GM21723 (cell line): ENCODE data around the gene ZFP36L1.

Experiments
- ATAC-seq: cut with Tn5 transposase; IDR thresholded peaks from one replicate; pipeline ENCODE4 v1.9.1; 2021; ENCODE audit warnings: mild to moderate bottlenecking, moderate library complexity; ENCODE audit not compliant: unreplicated experiment

The ZFP36L1 gene

DNA sequence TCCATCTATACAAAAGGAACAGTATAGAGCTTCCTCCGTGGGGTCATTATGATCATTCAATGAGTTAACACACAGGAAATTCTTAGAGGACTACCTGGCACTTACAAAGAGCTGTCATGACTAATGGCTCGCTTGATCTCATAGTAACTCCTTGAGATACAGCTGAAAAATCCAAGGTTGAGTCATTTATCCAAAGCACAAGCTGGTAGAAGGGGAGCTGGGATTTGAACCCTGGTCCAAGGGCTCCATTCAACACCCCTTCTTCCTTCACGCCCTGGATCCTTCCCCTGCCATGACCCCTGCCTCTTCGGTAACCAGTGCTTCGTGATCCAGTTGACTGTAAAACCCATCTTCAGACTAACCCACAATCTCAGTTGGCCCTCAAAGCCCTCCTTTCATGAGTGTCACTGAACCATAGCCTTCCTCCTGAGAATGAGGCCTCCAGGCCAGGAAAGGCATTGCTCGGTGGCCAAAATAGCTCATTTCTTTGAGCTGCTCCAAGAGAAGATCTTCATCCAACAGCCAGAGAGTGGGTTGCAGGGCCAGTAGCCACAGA lies 7.8 kb downstream of the ZFP36L1 start:
- ATAC-seq = no peak

DNA sequence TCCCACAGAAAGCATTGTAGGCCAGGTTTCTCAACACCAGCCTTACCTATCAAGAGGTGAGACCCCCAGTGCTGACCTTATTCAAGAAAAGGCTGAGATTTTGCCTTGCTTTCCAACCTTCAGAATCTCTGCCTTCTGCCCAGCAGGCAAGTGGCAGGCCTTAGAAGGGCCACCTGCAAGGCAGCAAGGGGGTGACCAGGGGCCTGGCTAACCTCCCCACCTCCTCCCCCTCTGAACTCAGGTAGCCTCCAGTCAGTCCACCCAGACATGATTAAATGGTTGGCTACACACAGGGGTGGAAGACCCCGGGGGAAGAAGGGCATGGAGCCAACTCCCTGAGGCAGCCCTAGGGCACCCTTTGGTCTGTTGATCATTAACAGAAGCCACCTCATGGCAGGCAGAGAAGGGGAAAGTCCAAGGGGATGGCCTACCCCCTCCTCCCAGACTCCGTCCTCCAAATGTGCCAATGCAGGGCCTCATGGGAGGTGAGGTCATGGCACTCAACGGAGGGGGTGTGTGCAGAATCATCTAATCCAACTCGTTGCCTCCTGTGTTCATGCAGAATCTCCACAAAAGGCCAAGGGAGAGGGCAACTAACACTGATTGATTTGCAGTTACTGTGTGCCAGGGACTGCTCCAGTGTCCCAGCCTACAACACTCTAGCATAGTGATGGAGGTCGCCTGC lies 8.5 kb downstream of the ZFP36L1 start:
- ATAC-seq = no peak

DNA sequence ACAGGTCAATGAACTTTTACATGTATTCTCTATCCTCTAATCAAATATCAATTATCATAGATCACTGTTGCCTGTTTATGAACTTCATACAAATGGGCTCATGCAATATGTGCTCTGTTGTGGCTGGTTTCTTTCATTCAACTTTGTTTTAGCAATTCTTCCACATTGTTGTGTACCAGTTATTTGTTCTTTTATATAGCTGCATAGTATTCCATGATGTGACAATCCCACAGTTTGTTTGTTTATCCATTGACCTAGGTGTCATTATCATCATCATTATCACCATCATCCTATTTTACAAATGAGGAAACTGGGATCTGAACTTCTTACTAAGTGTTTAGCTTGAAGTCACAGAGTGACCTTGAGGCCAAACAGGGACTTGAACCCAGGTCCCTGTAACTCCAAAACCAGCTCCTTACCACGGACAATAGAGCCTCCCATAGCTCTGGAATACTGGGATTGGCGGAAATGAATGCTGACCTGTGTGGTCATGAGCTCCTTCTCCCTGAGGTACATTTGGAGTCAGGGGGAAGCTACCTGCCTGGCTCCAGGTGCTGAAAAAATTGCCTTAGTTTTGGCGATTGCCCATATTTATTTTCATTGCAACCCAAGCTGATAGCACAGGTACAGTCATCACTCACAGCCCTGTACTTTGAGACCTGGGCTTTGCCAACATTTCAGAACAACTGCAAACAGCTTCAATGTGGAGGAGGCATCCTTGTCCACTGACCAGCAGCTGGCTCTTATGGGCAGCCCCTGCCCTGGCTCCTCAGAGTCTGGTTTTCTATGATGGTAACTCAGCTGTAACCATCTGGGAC lies 9.2 kb downstream of the ZFP36L1 start:
- ATAC-seq = no peak

DNA sequence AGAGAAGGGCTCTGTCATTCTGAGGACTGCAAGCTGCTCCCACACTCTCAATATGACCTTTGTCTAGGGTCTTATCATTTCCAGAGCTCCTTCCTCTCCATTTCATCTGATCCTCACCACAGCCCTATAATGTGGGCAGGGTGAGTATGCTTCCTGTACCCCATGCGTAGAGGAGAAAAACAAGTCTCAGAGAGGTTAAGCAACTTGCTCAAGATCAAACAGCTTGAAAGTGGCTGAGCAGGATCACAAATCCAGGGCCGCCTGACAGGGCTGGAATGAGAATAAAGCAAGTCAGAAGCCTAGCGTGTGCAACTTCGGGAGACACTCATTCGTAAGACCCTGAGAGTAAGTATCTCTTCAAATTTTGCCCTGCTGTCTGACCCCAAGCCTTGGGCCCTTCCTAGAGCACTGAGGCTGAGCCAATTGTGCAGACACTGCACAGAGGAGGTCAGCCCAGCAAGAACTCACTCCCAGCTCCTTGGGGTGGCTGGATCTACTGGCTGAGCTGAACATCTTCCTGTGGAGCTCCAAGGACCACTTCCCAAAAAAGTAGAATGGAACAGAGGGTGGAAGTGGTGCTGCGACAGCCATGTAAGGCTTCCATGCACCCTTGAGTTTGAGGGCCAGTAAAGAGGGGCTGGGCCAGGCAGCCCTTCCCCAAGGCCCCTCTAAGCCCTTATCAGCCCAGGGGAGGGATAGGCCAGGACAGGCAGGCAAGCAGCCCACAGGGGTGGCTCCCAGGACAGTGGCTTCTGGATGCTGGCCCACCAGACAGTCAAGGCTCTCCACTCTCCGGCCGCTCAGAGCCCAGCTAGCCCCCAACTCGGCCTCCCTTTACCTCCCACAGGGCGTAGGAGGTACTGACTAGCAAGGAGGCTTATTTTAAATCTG lies 10.5 kb downstream of the ZFP36L1 start:
- ATAC-seq = no peak

DNA sequence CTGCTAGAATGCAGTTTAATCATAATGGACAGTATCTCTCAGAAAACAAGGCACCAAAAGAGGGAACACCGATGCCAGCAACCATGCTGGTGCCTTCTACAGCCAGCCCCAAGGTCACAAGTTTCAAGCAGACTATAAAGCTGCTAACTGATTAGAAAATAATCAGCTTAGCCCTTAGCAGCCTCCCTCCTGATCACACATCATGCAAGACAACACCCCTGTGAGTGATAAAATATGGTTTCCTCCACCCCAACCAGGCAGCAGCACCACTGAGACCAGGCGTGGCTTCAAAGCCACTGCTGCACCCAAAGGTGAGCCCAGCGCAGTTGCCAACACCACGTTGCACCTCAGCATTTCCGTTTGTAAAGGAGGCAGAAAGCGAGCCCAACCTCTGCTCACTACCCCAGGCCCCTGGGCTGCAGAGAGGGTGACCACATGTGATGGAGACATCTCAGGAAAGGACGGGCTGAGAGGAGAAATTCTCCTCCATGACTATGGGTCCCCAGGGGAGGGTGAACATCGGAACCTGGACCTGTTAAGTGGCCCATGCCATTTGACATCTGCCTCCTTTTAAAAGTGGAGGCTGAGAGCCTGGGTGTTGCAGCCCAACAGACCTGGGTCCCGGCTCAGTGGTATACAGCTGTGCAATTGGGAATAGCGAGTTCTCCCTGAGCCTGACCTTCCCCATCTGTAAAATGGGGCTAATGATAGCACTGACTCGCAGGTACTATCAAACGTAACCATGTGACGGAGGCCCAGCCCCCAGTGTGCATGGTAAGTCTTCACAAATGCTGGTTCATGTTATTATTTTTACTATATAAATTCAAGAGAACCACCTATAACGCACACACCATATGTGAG lies 11.5 kb downstream of the ZFP36L1 start:
- no peak for ATAC-seq

DNA sequence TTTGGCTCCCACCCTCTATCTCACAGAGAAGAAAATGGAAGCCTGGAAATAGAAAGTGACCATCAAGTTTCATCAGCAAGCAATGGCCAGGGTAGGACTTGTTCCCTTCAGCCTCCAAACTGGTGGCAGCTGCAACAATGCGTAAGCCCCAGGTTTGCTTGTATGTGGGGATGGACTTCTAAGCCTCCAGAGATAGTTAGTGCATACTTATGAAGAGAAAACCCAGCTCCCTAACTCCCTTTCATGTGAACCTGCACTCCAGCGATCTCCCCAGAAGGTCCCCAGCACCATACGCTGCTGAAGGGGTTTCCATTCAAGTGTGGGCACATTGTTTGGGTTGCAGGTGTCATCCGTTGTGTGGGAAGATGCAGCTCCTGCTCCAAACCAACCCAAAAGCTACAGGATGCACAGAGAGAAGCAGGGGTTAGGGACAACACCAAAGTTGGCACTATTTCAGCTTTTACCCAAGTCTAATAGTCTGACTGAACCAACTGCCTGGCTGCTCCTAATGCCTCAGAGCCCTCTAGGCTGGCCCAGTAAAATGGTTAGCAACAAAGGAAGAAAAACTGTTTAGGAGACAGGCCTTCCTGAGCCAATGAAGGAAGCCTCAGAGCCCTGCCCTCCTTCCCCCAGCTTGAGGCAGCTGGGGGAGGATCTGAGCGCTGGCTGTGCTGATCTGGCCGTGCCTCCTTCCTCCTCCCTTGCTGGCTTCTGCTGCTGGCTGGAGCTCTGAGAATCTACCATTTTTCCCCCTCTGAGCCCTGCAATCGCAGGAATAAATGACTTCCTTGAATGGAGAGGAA lies 12.3 kb downstream of the ZFP36L1 start:
- ATAC-seq = no peak

DNA sequence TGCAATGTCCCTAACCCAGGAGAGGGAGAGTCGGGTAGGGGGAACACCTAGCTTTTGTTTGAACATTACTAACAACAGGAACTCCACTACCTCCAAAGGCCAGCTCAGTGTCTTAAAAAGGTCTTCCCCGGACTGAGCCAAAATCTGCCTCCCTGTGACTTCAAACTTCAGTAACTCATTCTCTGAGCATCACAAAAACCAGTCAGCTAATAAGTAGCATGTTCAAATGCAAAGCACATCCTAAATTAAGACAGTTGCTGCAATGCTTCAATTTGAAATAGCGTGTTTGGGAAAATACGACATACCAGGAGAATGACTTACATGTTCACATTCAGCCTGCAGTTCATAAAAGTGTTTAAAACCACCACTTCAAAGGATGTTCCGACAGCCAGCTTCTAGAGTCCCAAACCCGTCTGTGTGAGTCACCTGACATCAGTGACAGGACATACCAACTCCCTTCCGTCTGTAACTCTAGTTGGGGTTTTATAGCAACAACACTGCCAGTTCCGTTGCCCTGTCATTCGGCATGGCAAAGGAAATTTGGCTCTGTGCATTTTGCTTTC lies 13.0 kb downstream of the ZFP36L1 start:
- no peak for ATAC-seq

DNA sequence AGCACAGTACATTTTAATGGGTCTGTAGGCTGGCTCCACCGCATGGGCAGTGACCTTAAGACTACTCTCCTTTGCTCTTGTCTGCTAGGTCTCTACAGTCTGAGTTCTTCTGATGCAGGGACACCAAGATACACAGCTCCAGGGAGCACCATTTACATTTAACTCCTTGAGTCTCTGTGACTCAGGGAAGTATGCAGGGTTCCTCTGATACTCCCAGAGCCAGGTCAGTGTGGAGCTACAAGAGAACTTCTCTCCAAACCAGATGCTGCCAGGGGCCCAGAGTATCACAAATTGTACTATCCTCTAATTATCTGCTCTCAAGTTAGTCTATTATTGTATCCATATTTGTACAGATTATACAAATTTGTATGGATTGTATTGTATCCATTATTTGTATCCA lies 15.2 kb downstream of the ZFP36L1 start:
- ATAC-seq = no peak

DNA sequence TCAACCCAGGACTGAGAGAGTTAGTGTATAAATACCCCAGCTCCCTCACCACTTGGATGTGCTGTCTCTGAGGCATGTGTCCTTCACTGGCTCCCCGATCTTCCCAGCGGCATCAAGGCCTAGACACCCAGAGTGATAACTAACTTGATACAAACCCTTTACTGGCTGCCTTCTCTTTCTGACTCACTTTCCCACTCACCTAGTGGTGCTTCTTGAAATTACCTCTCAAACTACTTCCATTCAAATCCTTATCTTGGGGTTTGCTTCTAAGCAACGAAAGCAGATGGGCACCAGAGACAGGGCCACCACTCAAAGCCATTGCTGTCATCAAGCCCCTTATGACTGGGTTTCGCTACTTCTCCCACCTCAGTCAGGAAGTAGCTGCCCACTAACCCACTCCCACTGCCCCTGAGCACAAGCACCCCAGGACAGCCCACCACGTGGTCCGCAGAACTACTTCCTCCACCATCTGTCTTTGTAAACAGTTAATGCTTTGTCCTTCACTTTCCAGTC lies 17.2 kb downstream of the ZFP36L1 start:
- no peak for ATAC-seq

DNA sequence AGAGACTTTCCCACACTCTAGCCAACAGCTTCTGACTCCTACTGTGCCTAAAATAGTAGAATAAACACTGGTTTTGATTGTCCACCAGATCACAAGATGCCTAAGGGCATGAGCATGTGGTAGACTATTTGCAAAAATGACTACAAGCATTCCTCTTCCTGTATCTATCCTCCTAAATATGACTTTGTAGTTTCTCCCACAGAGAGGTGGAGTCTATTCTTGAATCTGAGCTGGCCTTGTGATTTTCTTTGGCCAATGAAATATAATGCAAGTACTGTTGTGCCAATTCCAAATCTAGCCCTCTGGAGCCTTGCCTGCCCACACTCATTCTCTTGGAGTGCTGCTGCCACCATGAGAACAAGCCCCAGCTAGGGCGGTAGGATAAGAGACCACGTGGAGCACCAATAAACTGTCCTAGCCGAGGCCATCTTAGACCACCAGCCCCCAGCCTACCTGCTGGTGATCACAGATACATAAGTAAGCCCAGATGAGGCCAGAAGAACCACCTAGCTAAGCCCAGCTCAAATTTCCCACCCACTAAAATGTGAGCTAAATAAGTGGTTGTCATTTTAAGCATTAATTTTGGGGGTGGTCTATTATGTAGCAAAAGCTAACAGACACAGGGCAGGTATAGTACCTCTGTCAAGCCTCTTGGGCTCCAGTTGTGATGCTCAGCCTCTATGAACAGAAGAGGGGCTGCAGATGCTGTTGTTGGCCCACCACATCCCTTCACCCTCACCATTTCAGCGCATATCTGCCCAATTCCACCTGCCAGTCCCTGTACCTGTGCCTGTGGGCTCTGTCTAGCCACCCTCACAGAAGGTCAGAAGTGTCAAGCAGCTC lies 17.9 kb downstream of the ZFP36L1 start:
- ATAC-seq = no peak

DNA sequence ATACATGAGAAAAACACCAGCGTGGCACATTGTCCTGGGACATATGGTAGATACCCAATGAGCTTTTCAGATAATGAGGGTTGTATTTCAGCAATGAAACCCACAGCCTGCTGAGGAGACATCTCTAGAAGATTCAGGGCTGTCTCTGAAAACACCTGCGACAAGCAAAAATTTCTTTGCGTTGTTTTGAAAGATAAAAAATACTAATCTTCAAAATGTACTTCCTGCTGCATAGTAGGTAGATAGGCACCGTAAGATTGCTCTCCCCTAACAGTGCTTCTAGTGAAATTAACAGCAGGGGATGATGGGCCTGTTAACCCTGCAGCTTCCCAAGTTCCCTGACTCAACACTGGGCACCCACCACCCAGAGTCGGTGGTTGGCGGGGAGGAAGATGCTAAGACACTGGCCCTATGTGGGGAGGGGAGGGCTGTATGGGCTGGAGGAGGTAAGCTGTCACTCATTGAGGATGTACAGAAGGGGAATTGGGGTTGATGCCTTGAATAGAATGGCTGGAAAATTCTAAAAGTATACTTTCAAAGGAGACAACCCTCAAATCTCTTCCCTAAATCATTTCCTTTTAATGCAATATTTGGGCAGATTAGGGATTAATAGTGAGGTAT lies 20.0 kb downstream of the ZFP36L1 start:
- ATAC-seq = no peak

DNA sequence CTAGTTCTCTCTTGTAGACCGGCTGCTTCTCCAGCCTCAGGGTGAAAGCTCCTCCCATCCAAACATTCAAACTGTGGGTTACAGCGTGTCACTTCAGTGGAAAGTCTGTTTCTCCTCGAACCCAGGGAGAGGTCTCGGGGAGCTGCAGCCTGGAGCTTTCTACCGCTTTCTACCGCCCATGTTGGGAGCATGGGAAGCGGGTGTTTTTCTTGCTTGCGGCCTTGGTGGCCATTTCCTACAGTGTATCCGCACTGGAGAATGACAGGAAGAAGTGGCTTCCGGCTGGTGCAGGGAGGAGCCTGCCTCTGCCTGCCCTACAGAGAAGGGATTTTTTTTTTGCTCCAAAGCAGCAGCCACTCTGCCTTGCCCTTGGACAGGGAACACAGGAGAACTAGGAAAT lies 21.2 kb downstream of the ZFP36L1 start:
- no peak for ATAC-seq

DNA sequence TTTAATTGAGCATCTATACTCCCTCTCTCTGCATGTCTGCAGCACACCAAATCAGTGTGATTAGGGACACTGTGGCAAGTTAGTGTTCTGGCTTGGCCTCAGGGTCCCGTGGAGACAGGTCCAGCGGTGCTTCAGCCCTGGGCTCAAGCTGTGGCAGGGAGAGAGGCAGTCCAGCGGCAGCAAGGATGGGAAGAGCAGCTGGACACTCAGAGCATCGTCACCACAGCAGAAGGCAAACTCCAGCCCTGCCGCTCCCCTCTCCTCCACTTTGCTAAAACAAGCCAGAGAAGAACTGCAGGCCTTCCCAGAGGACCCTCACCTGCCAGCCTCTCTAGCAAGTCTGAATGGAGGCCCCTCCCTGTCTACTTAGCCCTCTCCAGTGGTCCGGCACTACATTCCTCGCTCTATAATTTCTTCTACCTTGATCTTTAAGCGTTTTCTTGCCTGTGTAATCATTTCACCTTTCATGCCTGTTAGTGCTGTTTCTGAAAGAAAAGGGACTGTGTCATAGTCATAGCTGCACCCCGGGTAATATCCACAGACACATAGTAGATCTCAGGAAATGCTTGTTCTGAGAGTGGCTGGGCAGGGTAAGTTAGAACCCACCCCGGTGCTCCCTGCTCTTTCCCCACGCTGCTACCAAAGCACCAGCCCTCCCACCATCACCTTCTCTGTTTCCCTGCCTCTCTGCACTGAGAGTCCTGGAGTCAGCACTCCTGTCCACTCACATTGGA lies 22.1 kb downstream of the ZFP36L1 start:
- no peak for ATAC-seq

DNA sequence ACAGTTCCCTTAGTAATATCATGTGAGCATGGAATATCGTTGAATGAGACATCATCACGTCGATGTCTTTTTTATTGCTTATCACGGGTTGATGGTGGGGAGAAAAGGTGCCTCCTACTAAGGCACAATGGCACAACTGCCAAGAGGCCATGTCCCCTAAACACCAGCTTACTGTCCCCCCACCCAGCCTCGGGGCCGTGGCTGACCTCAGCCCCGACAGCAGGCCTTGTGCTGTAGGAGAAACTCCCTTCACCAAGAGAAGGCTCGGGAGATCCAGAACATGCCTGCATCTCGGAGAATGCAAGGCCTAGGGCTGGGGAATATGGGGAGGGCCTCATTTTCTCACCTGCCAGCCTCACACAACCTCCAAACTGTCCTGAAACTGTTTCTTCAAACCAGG lies 22.8 kb downstream of the ZFP36L1 start:
- ATAC-seq = no peak

DNA sequence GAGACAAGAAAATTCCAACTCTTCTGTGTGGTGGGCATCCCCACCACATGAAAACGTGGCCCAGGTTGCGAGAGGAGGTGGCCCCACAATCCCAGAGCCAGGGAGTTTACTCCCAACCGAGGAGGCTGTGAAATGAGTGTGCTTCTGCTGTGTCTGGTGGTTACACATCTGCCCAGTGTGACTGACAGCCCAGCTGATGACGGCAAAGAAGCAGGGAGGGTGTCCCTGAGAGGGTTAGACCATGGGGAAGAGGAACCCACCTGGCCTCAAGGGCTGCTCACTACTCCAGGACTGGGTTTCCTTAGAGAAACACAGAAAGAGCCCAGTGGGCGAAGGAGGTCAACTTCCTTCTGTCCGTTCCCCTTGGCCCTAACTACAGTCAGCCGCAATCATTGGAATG lies 24.6 kb downstream of the ZFP36L1 start:
- ATAC-seq = no peak

DNA sequence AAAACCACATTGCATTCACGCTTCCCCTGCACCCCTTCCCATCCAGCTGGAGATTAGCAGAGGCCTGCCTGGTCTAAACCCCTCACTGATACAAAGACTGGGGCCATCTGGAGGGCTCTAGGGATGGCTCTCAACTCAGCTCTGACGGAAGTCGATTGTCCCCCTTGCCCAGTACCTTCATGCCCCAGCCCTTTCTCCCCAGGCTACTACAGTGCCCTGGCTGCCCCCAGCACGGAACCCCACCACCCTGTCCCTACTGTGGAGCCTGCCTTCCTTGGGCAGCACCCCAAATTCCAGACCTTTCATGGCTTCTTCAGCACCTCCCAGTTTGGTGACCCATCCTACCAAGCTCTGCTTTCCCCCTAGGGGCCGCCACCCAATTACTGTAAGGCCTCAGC lies 25.6 kb downstream of the ZFP36L1 start:
- ATAC-seq = no peak
